ENCODE measurements around the gene GRIK4. TPM values are rescaled to one million over a fixed set of nuclear protein-coding genes. Genes with fewer than 3 reads are reported as not detected.

Gene GRIK4
- total RNA-seq, 1 donor from 2014 or later = 0.36 TPM

GRCh38 chr11:120550007-120550406 lies 38.5 kb downstream of the GRIK4 start:
- Mint-ChIP-seq H3K9me3 (no peaks in the 10 kb centered on the region), H3K4me1 (peaks cover 60% of the 10 kb centered on the region), H3K27ac (no peak overlapping the region), H3K4me3 (no peak overlapping the region), H3K27me3 (ENCODE audit: insufficient read depth, low read depth) (peaks cover 11% of the 10 kb centered on the region), H3K36me3 (no peaks in the 10 kb centered on the region)
- DNase-seq (ENCODE audit: low spot score) = no peak
- H3K27ac ChIP-seq = no peak overlapping the region
- no peaks in the 10 kb centered on the region for H3K9me3 ChIP-seq (ENCODE audit: low read depth)
- H3K4me1 ChIP-seq = peaks cover 7% of the 10 kb centered on the region
- H3K79me2 ChIP-seq (ENCODE audit: low read depth) = no peaks in the 10 kb centered on the region
- H4K20me1 ChIP-seq (ENCODE audit: low read depth) = no peaks in the 10 kb centered on the region
- H3K4me2 ChIP-seq = no peak overlapping the region
- H3K4me3 ChIP-seq = no peak overlapping the region
- H3F3A ChIP-seq (ENCODE audit: low read depth) = no peaks in the 10 kb centered on the region
- H3K27me3 ChIP-seq = peaks cover 3% of the 10 kb centered on the region
- H3K36me3 ChIP-seq = no peaks in the 10 kb centered on the region
- no peak overlapping the region for H3K9ac ChIP-seq
- TF ChIP-seq EZH2phosphoT487 (IDR thresholded peaks at IDR 0.05) (no peak), EZH2 (IDR thresholded peaks at IDR 0.05) (no peak), CTCF (IDR thresholded peaks at IDR 0.05) (no peak)
- no peak overlapping the region for H2AFZ ChIP-seq (replicated peaks)

- Histone ChIP-seq H3F3A (ENCODE audit: low read depth) (no peaks in the 10 kb centered on the region), H3K27me3 (peaks cover 13% of the 10 kb centered on the region), H3K4me1 (peaks cover 18% of the 10 kb centered on the region), H3K4me3 (no peak overlapping the region), H3K9me3 (ENCODE audit: low read depth) (no peaks in the 10 kb centered on the region), H4K20me1 (ENCODE audit: low read depth) (no peaks in the 10 kb centered on the region), H2AFZ (replicated peaks) (no peak overlapping the region), H3K36me3 (no peaks in the 10 kb centered on the region), H3K79me2 (ENCODE audit: low read depth) (no peaks in the 10 kb centered on the region), H3K27ac (no peak overlapping the region), H3K9ac (no peak overlapping the region), H3K4me2 (no peak overlapping the region)
- no peak for DNase-seq (ENCODE audit: low spot score)
- Mint-ChIP-seq H3K27ac (no peak overlapping the region), H3K4me1 (peaks cover 72% of the 10 kb centered on the region), H3K27me3 (ENCODE audit: insufficient read depth, low read depth) (peaks cover 14% of the 10 kb centered on the region), H3K4me3 (no peak overlapping the region), H3K9me3 (no peaks in the 10 kb centered on the region), H3K36me3 (no peaks in the 10 kb centered on the region)
- TF ChIP-seq EZH2 (IDR thresholded peaks at IDR 0.05) = no peak
- TF ChIP-seq CTCF (IDR thresholded peaks at IDR 0.05) = no peak
- TF ChIP-seq EZH2phosphoT487 (IDR thresholded peaks at IDR 0.05) = no peak
Measured at GRCh38 chr11:120551191-120551590, 39.6 kb downstream of the GRIK4 start.

- peak; percentile 45 for DNase-seq (ENCODE audit: low spot score)
Measured at GRCh38 chr11:120554766-120555432, 43.4 kb downstream of the GRIK4 start.

More at GRCh38 chr11:120554766-120555432, 43.4 kb downstream of the GRIK4 start:
- H3K9ac ChIP-seq = no peak overlapping the region
- H3K9me3 ChIP-seq (ENCODE audit: low read depth) = no peaks in the 10 kb centered on the region
- no peak overlapping the region for H3K4me3 ChIP-seq
- Mint-ChIP-seq H3K4me1 (peaks cover 63% of the 10 kb centered on the region), H3K9me3 (no peaks in the 10 kb centered on the region), H3K36me3 (no peaks in the 10 kb centered on the region), H3K4me3 (no peak overlapping the region), H3K27me3 (ENCODE audit: insufficient read depth, low read depth) (peaks cover 28% of the 10 kb centered on the region), H3K27ac (peak overlapping the region; percentile 70)
- TF ChIP-seq CTCF (IDR thresholded peaks at IDR 0.05) (no peak), EZH2phosphoT487 (IDR thresholded peaks at IDR 0.05) (no peak)
- no peaks in the 10 kb centered on the region for H3K36me3 ChIP-seq
- peaks cover 14% of the 10 kb centered on the region for H3K4me1 ChIP-seq
- no peak overlapping the region for H3K4me2 ChIP-seq
- H3K27ac ChIP-seq = no peak overlapping the region
- H4K20me1 ChIP-seq (ENCODE audit: low read depth) = peaks cover 4% of the 10 kb centered on the region
- H2AFZ ChIP-seq (replicated peaks) = peak overlapping the region; percentile 2
- H3F3A ChIP-seq (ENCODE audit: low read depth) = peaks cover 4% of the 10 kb centered on the region
- peaks cover 17% of the 10 kb centered on the region for H3K27me3 ChIP-seq
- H3K79me2 ChIP-seq (ENCODE audit: low read depth) = no peaks in the 10 kb centered on the region
